Activated naive CD4-positive, alpha-beta T cell treated with anti-CD3 and anti-CD28 coated beads, Interleukin-2, amount 10 ng/mL, durations not matched to agents 7 days and 5 days (primary cell): ENCODE measurements around the gene ADM2.
A peak's percentile ranks its signal among the peaks of the same experiment; 100 is the strongest.

ENCODE experiments used
- CTCF ChIA-PET: fragments of 350-600 bp; sonication (Branson Sonifier 250); formaldehyde crosslinking; loops from one replicate; lab custom pipeline; 2021; ENCODE audit warnings: antibody characterized with exemption; lab: Charles Lee
- DNase-seq: peaks from one replicate; pipeline ENCODE4 v3.0.0-alpha.2; 2020
- H3K27ac Mint-ChIP-seq: one replicate; pipeline ENCODE4 v1.8.0; 2021; ENCODE audit warnings: mild to moderate bottlenecking, moderate library complexity, mixed read lengths
- H3K27me3 Mint-ChIP-seq: one replicate; pipeline ENCODE4 v1.8.0; 2021; ENCODE audit warnings: mild to moderate bottlenecking, mixed read lengths
- H3K36me3 Mint-ChIP-seq: one replicate; pipeline ENCODE4 v1.8.0; 2021; ENCODE audit warnings: mixed read lengths
- H3K4me1 Mint-ChIP-seq: one replicate; pipeline ENCODE4 v1.8.0; 2021; ENCODE audit warnings: mixed read lengths
- H3K4me3 Mint-ChIP-seq: one replicate; pipeline ENCODE4 v1.8.0; 2021; ENCODE audit warnings: mild to moderate bottlenecking, moderate library complexity, mixed read lengths
- H3K9me3 Mint-ChIP-seq: one replicate; pipeline ENCODE4 v1.8.0; 2021; ENCODE audit warnings: mixed read lengths

Gene ADM2

DNA sequence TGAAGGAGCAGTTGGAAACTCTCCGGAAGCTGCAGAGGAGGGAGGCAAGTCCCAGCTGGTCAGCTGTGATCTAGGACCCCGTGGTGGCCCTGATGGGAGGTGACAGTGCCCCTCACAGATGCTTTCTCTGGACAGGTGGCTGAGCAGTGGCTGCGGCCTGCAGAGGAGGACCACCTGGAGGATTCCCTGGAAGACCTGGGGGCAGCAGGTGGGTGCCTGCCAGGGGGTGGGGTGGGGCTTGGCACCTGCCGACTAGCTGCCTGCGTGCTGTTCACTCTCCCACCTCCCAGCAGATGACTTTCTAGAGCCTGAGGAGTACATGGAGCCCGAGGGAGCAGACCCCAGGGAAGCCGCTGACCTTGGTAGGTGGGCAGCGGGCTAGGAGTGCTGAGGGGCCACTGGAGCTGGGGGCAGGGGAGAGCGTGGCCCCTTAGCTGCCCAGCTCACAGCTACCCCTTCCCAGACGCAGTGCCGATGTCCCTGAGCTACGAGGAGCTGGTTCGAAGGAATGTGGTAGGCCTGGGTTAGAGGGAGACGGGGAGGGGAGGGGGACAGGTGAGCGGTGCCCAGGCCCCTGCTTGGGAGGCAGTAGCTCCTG is 41.0 kb downstream of the ADM2 start:
- CTCF ChIA-PET, result interaction anchor here (1.1 to 1.6 kb wide), 2 partner anchors 13 to 98 kb away, joined by 4 read pairs; no protein-coding TSS in a partner anchor
- Mint-ChIP-seq H3K4me1 (peaks cover 18% of the 10 kb centered on the region), H3K9me3 (no peaks in the 10 kb centered on the region), H3K27ac (peak overlapping the region; percentile 19), H3K27me3 (no peaks in the 10 kb centered on the region), H3K36me3 (peaks cover 21% of the 10 kb centered on the region), H3K4me3 (no peak overlapping the region)
- DNase-seq, result no peak

DNA sequence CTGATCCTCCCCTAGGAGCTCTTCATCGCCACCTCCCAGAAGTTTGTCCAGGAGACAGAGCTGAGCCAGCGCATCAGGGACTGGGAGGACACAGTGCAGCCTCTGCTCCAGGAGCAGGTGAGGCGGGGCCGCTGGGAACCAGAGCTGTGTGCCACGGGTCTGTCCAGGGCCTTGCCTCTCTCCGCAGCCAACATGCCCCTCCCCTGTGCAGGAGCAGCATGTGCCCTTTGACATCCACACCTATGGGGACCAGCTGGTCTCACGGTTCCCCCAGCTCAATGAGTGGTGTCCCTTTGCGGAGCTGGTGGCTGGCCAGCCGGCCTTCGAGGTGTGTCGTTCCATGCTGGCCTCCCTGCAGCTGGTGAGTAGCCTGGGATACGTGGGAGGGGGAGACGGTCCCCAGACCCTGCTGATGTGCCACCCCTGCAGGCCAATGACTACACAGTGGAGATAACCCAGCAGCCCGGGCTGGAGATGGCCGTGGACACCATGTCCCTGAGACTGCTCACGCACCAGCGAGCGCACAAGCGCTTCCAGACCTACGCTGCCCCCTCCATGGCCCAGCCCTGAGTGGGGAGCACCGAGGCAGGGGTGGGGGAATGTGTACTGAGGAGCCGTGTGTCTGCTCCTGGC is 41.6 kb downstream of the ADM2 start:
- no peaks in the 10 kb centered on the region for H3K27me3 Mint-ChIP-seq
- peaks cover 24% of the 10 kb centered on the region for H3K4me1 Mint-ChIP-seq
- no peaks in the 10 kb centered on the region for H3K9me3 Mint-ChIP-seq
- no peak overlapping the region for H3K27ac Mint-ChIP-seq
- H3K4me3 Mint-ChIP-seq, result peak overlapping the region; percentile 37
- CTCF ChIA-PET, result interaction anchor here (1.1 to 1.6 kb wide), 2 partner anchors 14 to 98 kb away, joined by 4 read pairs; no protein-coding TSS in a partner anchor
- H3K36me3 Mint-ChIP-seq, result peaks cover 18% of the 10 kb centered on the region
- no peak for DNase-seq

DNA sequence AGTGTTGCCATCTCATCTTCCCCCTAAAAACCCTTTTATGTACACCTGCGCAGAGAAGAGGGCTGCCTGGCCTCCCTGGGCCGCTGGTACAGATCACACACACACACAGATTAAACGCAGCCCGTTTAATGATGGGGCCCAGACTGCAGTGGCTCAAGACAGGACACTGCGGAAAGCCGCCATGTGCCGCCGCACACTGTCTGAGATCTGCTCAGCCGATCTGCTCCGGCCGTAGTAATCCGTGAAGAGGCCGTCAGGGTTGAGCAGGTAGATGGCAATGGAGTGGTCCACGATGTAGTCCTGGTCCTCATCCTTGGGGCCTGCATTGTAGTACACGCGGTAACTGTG is 42.1 kb downstream of the ADM2 start:
- CTCF ChIA-PET, result interaction anchor here (1.1 to 2.9 kb wide), 2 partner anchors 8 to 15 kb away, joined by 4 to 16 read pairs; no protein-coding TSS in a partner anchor
- H3K4me1 Mint-ChIP-seq, result peaks cover 29% of the 10 kb centered on the region

DNA sequence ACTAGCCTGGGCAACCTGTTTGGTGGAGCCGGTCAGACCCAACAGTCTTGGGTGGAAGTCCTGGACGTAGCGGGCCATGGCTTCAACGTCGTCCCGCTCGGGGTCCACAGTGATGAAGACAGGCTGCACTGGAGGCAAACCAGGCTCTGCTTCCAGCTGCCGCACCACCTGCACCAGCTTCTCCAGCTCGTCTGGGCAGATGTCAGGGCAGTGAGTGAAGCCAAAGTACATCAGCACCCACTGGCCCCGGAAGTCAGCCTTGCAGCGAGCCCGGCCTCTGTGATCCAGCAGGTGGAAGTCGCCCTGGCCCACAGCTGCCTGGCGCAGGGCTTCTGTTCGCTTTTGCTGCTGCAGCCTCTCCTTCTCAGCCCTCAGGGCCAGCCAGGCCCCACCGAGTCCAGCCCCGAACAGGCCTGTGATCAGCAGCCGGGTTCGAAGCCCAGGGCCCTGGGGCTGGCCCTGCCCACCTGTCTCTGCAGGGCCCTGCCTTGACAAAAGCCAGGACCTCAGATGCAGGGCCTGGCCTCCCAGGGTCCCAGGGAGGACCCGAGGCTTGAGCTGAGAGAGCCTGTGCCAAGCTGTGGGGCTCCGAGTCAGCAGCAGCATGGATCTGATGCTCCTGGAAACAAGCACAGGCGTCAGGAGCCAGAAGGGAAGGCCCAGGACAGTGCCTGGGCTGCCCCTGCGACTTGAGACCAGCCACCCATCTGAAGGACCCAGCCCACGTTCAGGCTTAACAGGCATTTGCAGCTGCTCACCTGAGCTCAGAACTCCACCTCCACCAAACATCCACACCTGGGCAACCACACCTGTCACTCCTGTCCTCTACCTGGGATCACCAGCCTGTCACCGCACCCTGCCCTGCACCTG is 42.7 kb downstream of the ADM2 start:
- H3K36me3 Mint-ChIP-seq, result peaks cover 18% of the 10 kb centered on the region
- H3K4me3 Mint-ChIP-seq, result peak overlapping the region; percentile 88
- H3K4me1 Mint-ChIP-seq, result peaks cover 35% of the 10 kb centered on the region
- peak; percentile 21 for DNase-seq
- H3K27me3 Mint-ChIP-seq, result no peaks in the 10 kb centered on the region
- H3K9me3 Mint-ChIP-seq, result no peaks in the 10 kb centered on the region
- H3K27ac Mint-ChIP-seq, result peak overlapping the region; percentile 95
- CTCF ChIA-PET, result interaction anchor here (0.5 to 6.1 kb wide), 5 partner anchors 8 to 169 kb away, joined by 3 to 46 read pairs (median 16); partner anchors contain the start of genes KLHDC7B and SYCE3

More for the DNA sequence above, 42.1 kb downstream of the ADM2 start:
- DNase-seq, result no peak
- Mint-ChIP-seq H3K9me3 (no peaks in the 10 kb centered on the region), H3K27me3 (no peaks in the 10 kb centered on the region), H3K27ac (peak overlapping the region; percentile 28), H3K4me3 (peak overlapping the region; percentile 33), H3K36me3 (peaks cover 18% of the 10 kb centered on the region)

DNA sequence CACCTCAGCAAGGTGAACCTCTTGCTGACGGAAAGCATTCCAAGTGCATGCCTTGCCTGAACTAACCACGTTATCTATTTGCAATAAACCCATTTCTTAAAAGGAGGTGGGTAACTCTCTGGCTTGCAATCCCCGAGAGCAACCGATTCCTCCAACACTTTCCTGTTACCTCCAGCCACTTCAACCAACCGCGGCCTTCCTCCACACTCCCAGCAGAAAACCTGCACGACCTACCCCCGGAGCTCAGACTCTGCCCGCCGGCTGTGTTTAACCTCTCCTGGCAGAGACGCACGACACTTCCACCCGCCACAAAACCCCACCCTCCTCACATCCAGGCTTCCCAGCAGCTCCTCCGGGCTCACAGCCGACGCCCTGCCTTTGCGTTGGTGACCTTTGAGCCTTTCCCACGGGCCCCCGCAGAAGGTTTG is 43.3 kb downstream of the ADM2 start:
- Mint-ChIP-seq H3K36me3 (peaks cover 14% of the 10 kb centered on the region), H3K4me1 (peaks cover 37% of the 10 kb centered on the region), H3K27me3 (no peaks in the 10 kb centered on the region), H3K4me3 (peak overlapping the region; percentile 88), H3K27ac (peak overlapping the region; percentile 95), H3K9me3 (no peaks in the 10 kb centered on the region)
- DNase-seq, result no peak
- CTCF ChIA-PET, result interaction anchor here (0.5 to 6.1 kb wide), 7 partner anchors 9 to 170 kb away, joined by 3 to 46 read pairs (median 16); partner anchors contain the start of genes KLHDC7B, LMF2, NCAPH2 and SYCE3

DNA sequence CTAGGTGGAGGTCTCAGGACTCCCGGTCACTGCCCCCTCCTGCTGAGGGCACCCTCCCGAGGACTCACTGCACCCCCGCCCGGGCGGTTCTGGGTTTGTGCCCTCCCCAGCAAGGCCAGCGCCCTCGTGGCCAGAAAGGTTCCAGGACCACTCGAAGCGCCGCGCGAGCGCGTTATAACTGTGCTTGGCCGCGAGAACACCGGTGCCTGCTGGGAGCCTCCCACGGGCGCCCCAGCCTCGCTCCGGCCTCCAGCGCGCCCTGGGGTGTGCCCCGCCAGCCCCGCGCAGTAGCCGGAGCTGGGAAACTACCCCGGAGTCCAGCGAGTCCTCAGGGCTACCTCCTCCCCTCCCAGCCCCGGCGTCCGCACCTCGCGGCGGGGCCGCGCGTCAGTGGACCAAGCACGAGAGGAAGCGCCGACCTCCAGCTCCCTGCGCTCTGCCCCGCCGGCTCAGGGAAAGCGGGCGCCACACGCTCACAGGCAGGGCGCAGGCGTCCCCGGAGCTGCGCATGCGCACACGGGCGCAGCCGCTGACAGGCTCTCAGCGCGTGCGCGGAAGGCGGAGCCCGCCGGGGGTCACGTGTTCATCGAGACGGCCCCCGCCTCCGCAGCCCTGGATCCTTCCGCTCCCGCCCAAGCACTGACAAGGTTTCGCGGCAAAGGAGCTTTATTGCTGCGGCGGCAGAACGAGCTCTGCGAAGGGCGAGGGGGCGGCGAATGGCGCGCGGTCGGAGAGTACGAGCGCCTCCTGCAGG is 43.9 kb downstream of the ADM2 start, which contains the start of gene SCO2:
TSS of gene SCO2 (minus strand) at position 495 of the 754 bp plus-strand sequence. CDS start 1,187 bp downstream, outside the sequence.
- H3K9me3 Mint-ChIP-seq, result no peaks in the 10 kb centered on the region
- H3K27ac Mint-ChIP-seq, result peak within 1 kb of the TSS; percentile 96
- peaks cover 14% of the 10 kb centered on the region for H3K36me3 Mint-ChIP-seq
- CTCF ChIA-PET, result interaction anchor here (0.7 to 6.1 kb wide), 17 partner anchors 10 to 274 kb away, joined by 3 to 46 read pairs (median 6); partner anchors contain the start of genes HDAC10, KLHDC7B, LMF2 and NCAPH2
- DNase-seq, result peak; percentile 98
- H3K4me1 Mint-ChIP-seq, result peaks cover 38% of the 10 kb centered on the region
- H3K27me3 Mint-ChIP-seq, result no peaks in the 10 kb centered on the region
- H3K4me3 Mint-ChIP-seq, result peak within 1 kb of the TSS; percentile 88

DNA sequence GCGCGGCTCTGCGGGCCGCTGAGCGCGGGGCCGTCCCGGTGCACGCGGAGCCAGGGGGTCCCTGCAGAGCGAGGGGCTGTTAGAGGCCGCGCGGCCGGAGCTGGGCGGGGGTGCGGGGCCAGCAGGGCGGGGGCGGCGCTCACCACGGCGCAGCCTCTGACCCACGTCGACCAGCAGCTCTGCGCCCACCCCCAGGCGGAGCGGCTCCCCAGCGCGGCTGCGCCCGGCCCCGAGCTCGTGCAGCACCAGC is 44.4 kb downstream of the ADM2 start:
- H3K27ac Mint-ChIP-seq, result peak overlapping the region; percentile 93
- DNase-seq, result no peak
- CTCF ChIA-PET, result interaction anchor here (0.5 to 6.1 kb wide), 17 partner anchors 10 to 274 kb away, joined by 3 to 46 read pairs (median 6); partner anchors contain the start of genes HDAC10, KLHDC7B, LMF2 and NCAPH2

DNA sequence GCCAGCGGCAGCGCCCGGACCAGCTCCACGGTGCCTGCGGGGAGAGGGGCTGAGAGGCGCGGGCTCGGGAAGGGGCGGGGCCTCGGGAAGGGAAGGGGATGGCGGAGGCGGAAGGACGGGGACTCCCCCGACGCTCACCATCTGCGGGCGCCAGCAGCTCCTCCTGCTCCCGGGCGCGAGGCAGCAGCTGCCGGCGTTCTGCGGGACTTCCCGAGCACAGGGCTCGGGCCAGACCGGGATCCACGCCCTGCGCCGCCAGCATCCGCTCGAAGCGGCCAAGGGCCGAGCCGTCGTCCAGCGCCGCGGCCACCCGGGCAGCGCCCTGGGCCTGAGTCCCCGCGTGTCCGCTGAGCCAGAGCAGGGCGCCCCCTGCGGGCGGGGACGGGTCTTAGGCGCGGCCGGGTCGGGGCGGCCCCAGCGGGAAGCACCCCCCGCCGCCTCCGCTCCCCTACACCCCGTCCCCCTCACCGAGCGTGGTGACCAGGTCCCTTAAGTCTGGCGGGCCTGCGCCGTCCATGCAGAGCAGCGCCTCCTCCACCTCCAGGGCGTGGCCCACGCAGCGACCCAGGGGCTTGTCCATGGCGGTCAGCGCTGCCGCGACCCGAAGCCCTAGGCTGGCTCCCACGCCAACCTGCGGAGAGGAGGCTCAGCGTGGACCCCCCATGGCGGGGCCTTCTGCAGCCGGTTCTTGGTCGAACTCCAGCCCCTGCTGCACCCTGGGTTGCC is 44.9 kb downstream of the ADM2 start:
- peaks cover 38% of the 10 kb centered on the region for H3K4me1 Mint-ChIP-seq
- peaks cover 9% of the 10 kb centered on the region for H3K36me3 Mint-ChIP-seq
- DNase-seq, result peak; percentile 92
- H3K9me3 Mint-ChIP-seq, result no peaks in the 10 kb centered on the region
- peaks cover 3% of the 10 kb centered on the region for H3K27me3 Mint-ChIP-seq
- peak overlapping the region; percentile 84 for H3K4me3 Mint-ChIP-seq
- CTCF ChIA-PET, result interaction anchor here (0.5 to 6.1 kb wide), 17 partner anchors 9 to 275 kb away, joined by 3 to 46 read pairs (median 6); partner anchors contain the start of genes HDAC10, KLHDC7B, LMF2 and NCAPH2
- peak overlapping the region; percentile 96 for H3K27ac Mint-ChIP-seq

More for the DNA sequence above, 44.4 kb downstream of the ADM2 start:
- peaks cover 11% of the 10 kb centered on the region for H3K36me3 Mint-ChIP-seq
- H3K4me1 Mint-ChIP-seq, result peaks cover 38% of the 10 kb centered on the region
- peak overlapping the region; percentile 88 for H3K4me3 Mint-ChIP-seq
- H3K9me3 Mint-ChIP-seq, result no peaks in the 10 kb centered on the region
- peaks cover 3% of the 10 kb centered on the region for H3K27me3 Mint-ChIP-seq

DNA sequence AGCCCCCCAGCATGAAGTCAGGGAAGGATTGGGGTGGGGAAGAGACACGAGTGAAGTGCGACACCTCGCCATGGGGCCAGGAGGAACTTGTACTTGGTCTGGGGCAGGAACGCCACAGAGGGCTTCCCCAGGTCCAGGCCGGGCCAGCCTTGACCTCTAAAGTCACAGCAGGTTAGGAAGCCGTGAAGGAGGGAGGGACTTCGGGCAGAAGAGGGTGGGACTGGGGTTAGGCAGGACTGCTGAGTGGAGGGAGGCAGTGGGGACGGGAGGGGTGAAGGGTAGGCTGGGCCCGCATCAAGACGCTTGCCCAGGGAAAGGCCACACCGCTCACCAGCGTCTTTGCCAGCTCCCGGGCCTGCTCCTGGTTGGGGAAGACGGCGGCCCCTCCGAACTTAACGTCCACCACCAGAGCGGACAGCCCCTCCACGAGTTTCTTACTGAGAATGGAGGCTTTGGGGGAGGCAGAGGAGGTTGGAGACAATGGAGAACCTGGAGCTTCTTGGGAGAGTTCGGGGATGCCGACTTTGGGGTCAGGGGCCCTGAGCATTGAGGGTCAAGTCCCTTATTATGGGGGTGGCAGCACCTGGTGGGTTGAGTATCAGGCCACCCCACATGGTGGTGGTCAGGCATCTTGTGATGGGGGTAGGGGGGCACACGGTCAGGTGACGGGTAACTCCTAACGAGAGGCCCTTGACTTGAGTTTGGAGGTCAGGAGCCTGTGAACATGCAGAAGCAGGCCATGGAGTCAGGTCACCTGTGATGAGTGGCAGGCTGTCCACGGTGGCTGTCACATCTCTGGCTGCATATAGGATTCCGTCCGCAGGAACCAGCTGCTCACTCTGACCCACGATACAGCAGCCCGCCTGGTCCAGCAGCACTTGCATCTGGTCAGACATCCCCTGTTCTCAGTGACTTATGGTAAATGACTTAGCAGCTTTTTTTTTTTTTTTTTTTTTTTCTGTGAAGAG is 45.8 kb downstream of the ADM2 start:
- H3K27me3 Mint-ChIP-seq, result peaks cover 3% of the 10 kb centered on the region
- H3K4me1 Mint-ChIP-seq, result peaks cover 38% of the 10 kb centered on the region
- peak; percentile 60 for DNase-seq
- no peaks in the 10 kb centered on the region for H3K9me3 Mint-ChIP-seq
- peaks cover 9% of the 10 kb centered on the region for H3K36me3 Mint-ChIP-seq
- H3K4me3 Mint-ChIP-seq, result peak overlapping the region; percentile 84
- CTCF ChIA-PET, result interaction anchor here (0.6 to 6.1 kb wide), 4 partner anchors 9 to 94 kb away, joined by 3 to 46 read pairs (median 16); partner anchors contain the start of genes KLHDC7B and SYCE3
- peak overlapping the region; percentile 96 for H3K27ac Mint-ChIP-seq

DNA sequence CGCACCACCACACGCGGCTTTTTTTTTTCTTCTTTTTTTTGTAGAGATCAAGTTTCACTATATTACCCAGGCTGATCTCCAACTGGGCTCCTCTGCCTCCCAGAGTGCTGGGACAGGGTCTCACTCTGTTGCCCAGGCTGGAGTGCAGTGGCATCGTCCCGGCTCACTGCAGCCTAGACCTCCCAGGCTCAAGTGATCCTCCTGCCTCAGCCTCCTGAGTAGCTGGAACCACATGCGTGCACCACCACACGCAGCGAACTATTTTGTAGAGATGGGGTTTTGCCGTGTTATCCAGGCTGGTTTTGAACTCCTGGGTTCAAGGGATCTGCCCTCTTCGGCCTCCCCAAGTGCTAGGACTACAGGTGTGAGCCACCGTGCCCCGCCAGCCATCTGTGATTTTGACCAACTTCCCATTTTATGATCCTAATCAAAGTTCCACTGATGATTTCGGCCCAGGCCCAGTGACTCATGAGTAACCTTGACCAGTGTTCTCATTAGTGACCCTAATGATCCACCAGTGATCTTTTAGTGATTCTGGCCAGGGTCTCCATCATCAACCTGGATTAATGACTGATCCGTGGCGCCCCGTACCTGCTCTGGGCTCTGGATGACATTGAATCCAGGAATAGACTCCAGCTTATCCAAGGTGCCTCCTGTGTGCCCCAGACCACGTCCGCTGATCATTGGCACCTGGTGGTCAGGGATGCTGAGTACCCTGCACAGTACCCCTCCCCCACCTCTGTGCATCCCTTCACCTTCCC is 46.8 kb downstream of the ADM2 start:
- H3K4me1 Mint-ChIP-seq, result peaks cover 45% of the 10 kb centered on the region
- no peaks in the 10 kb centered on the region for H3K9me3 Mint-ChIP-seq
- peak; percentile 20 for DNase-seq
- H3K36me3 Mint-ChIP-seq, result peaks cover 9% of the 10 kb centered on the region
- peak overlapping the region; percentile 96 for H3K27ac Mint-ChIP-seq
- CTCF ChIA-PET, result interaction anchor here (1.2 to 6.1 kb wide), 5 partner anchors 11 to 93 kb away, joined by 4 to 46 read pairs (median 6); partner anchors contain the start of genes KLHDC7B and SYCE3
- H3K4me3 Mint-ChIP-seq, result peak overlapping the region; percentile 84
- H3K27me3 Mint-ChIP-seq, result peaks cover 3% of the 10 kb centered on the region
